Measurements from ENCODE around the gene IFT81.
"Not testable (repeated sequence)": the region's sequence is repeated elsewhere in the genome, so short reads cannot be mapped to it uniquely, and the experiment has no call there.

The IFT81 gene

DNA sequence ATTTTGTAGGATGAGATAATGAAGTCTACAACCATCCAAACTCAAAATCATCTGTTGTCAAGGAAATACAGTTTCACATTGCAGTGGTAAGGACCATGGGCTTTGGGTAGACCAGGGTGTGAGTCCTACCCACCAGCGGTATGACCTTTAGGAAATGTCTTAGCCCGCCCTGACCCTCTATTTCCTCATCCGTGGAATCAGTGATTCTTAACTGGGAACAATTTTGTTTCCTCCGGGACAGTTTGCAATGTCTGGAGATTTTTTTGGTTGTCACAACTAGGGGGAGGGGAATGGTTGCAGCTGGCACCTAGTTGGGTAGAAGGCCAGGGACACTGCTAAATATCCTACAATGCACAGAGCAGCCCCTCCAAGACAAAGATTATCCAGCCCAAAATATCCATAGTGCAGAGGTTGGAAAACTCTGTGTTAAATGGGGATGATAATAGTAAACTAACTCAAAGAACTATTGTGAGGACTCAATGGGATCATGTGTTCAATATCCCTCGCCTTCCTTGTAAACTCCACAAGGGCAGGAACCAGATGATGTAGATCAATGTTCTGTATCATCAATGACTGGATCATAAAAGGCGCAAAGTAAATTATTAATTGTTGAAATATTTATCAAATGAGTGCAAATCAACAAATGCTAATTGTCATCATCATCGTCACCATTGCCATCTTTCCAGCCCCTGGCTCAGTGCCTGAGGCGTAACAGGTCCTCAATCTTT lies 15.7 kb upstream of the IFT81 start:
- DNase-seq (ENCODE audit: low spot score): no peak

DNA sequence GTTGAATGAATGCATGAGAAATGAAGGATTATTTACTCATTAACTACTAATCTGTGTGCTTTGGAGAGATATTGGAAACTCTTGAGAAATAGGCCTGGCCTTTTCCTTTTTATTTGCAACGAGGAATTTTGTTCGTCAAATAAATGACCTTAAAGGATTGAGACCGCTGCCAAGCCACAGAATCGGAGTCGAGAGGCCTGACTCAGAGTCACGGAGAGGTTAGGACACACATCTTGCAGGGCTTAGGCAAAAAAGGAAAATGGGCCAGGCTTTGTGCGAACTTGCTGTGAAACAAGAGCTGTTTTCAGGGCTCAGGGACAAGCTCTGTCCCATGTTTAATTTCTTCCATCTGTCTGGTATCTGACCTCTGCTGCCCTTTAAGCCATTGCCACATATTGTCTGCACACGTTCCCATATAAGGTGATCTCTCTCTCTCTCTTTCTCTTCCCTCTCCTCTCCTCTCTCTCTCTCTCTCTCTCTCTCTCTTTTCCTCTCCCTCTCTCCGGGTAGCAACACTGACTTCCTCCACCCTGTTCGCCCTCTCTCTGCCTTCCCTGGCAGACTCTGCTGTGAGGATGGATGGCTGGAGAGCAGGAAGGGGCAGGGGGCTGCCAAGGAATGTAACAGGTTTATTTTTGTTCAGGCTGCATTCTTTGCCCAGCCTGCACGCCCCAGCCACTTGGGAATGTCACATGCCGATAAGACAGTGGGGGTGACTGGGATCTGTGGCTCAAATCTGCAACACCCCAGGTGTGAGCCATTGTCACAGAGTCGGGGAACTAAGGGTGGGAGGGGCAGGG lies 14.9 kb upstream of the IFT81 start:
- no peak for DNase-seq (ENCODE audit: low spot score)

- no peak for DNase-seq (ENCODE audit: low spot score)
Observed at GRCh38 chr12:110109837-110110535, 14.2 kb upstream of the IFT81 start.

- DNase-seq (ENCODE audit: low spot score): no peak
Observed at GRCh38 chr12:110111476-110112334, 12.5 kb upstream of the IFT81 start.

DNA sequence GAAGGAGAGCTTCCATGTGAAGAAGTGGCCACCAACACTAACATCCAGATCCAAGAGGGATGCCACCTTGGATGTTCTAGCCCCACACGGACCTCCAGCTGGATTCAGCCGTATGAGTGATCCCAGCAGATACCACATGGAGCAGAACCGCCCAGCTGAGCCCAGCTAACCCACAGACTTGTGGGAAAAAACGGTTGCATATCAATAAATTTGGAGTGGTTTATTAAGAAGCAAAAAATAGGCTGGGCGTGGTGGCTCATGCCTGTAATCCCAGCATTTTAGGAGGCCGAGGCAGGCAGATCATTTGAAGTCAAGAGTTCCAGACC lies 11.9 kb upstream of the IFT81 start:
- no peak for DNase-seq (ENCODE audit: low spot score)

DNA sequence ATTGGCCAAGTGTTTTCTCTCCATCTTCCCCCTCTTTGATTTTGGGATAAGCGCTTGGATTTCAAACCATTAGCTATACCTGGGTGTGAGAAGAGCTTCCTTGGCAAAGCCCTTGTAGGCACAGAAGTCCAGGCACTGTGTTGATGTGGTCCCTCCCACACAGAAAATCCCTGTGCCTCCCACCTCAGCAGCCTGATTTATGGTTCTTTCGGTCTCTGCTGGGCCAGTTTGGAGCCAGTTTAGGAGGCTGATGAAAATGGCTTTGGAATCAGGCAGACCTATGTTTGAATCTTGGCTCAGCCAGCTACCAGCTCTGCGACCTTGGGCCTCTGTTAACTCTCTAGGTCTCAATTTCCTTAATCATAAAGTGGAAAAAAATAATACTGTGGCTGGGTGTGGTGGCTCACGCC lies 9.6 kb upstream of the IFT81 start:
- no peak for DNase-seq (ENCODE audit: low spot score)

DNA sequence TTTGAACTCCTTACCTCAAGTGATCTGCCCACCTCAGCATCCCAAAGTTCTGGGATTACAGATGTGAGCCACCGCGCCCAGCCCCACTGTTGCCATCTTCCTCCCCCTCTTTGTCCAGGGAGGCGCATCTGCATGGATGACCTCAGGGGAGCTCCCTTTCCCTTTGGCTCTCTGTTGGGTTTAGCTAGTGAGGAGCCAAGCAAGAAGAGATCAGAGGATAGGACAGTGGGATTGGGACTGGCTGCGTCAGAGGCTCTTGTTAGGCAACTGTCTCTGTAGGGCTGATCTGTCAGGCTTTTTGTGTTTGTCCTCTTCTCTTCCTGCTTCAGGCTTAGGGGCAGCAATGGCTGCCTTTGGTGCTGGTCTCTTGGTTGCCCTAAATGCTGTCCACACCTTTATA lies 8.5 kb upstream of the IFT81 start:
- DNase-seq (ENCODE audit: low spot score): no peak

GRCh38 chr12:110116623-110117022 lies 7.5 kb upstream of the IFT81 start:
- no peak for DNase-seq (ENCODE audit: low spot score)

GRCh38 chr12:110117210-110117609 lies 6.9 kb upstream of the IFT81 start:
- DNase-seq (ENCODE audit: low spot score): not testable (repeated sequence)

DNA sequence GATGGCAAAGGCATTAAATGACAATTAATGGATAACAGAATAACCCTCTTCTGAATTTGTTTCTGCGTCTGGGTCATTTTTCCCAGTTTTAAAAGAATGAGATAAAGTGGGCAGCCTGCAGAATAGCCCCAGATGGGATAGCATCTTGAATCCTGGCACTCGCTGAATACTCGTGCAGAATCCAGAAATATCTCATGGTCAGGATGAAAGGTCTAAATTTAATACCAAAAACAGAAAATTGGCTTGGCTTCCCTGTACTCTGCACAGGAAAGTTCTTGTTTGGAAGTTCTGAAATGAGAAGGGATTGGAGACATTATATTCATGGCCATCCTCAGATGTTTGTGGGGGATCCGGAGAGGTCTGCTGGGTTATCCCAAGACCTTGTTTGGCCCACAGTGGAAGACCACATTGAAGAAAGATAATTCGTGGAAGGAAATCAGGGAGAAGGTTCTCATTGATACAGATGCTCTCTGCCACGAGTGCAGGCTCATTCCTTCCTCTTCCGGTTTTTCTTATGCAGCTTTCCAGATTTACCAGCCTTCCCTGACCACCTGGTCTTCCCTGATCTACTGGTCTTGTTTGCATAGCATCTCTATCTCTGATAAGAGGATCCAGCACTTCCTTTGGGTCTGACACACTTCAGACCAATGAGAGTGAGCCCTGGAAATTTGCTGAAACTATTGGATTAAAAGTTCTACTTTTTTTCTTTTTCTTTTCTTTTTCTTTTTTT lies 6.0 kb upstream of the IFT81 start:
- no peak for DNase-seq (ENCODE audit: low spot score)

- no peak for DNase-seq (ENCODE audit: low spot score)
Observed at GRCh38 chr12:110122929-110123328, 1.2 kb upstream of the IFT81 start.

DNA sequence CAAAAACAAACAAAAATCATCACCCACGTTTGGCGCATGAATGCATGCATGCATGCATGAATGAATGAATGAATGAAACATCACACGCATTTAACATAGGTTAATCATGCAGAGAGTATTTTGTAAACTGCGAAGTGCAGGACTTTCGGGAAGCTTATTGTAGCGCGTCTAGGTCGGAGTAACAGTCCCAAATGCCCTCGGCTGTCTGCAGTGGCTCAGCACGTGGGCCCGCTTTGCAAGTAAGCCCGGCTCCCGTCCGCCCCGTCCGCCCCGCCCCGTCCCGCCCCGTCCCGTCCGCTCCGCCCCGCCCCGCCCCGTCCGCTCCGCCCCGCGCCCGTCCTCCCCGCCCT lies 263 bp upstream of the IFT81 start:
- no peak for DNase-seq (ENCODE audit: low spot score)

GRCh38 chr12:110126557-110126956 lies 2.4 kb downstream of the IFT81 start:
- DNase-seq (ENCODE audit: low spot score): no peak

DNA sequence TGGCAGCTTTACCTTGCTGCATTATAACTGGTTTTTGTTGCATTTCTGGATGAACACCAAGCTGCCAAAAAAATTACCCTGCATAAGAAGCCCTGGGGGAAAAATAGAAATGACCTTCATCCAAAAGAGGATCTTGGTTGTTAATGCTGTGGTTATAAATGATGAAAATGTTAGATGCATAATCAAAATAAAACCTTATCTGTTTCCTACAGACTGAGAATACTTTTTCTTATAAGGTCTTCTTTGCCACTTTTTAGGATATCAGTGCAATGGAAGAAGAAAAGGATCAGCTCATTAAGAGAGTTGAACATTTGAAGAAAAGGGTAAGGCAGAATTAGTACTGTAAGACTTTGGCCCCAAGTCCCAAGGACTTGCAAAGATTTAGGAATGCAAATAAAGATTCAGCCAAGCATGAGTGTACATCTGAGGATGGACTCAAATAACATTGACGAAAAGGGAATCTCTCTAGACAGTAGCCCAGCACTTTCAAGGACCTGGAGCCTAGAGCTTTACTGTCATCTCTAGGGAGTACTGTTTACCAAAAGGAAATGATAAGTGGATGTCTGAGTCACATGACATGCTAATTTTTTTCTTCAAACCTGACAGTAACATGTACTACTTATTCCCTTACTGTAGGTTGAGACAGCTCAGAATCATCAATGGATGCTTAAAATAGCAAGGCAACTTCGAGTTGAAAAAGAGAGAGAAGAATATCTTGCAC lies 10.7 kb downstream of the IFT81 start:
- no peak for DNase-seq (ENCODE audit: low spot score)

GRCh38 chr12:110135806-110136205 lies 11.6 kb downstream of the IFT81 start:
- no peak for DNase-seq (ENCODE audit: low spot score)

- DNase-seq (ENCODE audit: low spot score): no peak
Observed at GRCh38 chr12:110137786-110138185, 13.6 kb downstream of the IFT81 start.

DNA sequence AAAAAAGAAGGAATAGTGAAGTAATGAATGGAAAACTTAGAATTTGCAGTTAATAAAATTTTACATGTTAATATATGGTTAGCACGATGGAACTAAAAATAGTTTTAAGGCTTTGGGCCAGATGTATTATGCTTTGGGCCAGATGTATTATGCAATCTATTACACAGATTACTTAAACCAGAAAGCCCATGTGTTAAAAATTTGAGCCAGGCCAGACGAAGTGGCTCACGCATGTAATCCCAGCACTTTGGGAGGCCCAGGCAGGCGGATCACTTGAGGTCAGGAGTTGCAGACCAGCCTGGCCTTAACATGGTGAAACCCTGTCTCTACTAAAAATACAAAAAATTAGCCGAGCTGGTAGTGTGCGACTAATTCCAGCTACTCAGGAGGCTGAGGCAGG lies 17.2 kb downstream of the IFT81 start:
- no peak for DNase-seq (ENCODE audit: low spot score)

DNA sequence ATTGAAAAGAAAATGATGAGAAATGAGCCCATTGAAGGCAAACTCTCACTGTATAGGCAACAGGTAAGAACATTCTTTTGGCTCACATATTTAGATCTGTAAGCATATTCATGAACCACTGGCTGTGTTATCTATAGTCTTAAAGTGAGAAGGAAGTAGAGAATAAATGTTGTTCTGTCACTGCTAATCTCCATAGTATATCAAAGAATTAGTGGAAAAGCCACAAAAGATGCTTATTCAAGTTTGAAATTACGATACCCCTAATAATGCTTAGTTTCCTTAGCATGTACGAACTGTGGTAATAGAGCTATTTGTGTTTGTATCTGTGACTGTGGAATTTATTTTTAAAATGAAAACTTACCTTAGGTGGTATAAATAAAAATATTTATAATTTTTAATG lies 22.8 kb downstream of the IFT81 start:
- DNase-seq (ENCODE audit: low spot score): no peak

GRCh38 chr12:110149086-110149660 lies 25.0 kb downstream of the IFT81 start:
- peak; percentile 11 for DNase-seq (ENCODE audit: low spot score)

DNA sequence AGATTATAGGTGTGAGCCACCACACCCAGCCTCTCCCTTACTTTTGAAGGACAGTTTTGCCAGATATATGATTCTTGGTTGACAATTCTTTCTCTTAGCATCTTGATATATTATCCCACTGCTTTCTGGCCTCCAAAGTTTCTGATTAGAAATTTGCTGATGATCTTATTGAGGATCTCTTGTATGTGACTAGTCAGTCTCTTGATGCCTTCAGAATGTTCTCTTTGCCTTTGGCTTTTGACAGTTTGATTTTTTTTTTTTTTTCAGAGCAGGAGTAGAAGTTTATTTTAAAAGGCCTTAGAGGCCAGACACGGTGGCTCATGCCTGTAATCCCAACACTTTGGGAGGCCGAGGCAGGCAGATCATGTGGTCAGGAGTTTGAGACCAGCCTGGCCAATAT lies 32.6 kb downstream of the IFT81 start:
- DNase-seq (ENCODE audit: low spot score): no peak

DNA sequence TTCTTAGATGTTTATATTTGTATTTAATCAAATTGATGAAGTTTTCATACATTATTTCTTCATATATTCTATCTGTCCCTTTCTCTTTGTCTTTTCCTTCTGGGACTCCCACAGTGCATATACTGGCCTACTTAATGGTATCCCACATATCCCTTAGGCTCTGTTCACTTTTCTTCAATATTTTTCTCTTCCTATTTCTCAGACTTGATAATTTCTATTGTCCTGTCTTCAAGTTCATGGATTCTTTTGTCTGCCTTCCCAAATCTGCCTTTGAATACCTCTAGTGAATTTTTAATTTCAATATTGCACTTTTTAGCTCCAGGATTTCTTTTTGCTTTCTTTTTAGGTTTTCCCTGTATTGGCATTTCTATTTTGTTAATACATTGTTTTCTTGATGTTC lies 33.4 kb downstream of the IFT81 start:
- DNase-seq (ENCODE audit: low spot score): no peak

Measured in Ammon's horn (tissue), 1 donor.